GM19463 (cell line): ENCODE measurements around the gene DGCR2.

Experiments
- ATAC-seq: cut with Tn5 transposase; IDR thresholded peaks from one replicate; pipeline ENCODE4 v1.9.1; 2021; ENCODE audit warnings: mild to moderate bottlenecking, moderate library complexity; ENCODE audit not compliant: unreplicated experiment

DGCR2 gene

GRCh38 chr22:19109198-19110063 is 12.8 kb downstream of the DGCR2 start:
- ATAC-seq = peak; percentile 69

- ATAC-seq = no peak
Measured at GRCh38 chr22:19108807-19109197, 13.4 kb downstream of the DGCR2 start.

- ATAC-seq = no peak
Measured at GRCh38 chr22:19107730-19108074, 14.5 kb downstream of the DGCR2 start.

- ATAC-seq = no peak
Measured at GRCh38 chr22:19106886-19107729, 15.1 kb downstream of the DGCR2 start.

GRCh38 chr22:19105867-19106802 is 16.1 kb downstream of the DGCR2 start:
- no peak for ATAC-seq

- ATAC-seq = no peak
Measured at GRCh38 chr22:19105456-19105855, 16.8 kb downstream of the DGCR2 start.

GRCh38 chr22:19103880-19104821 is 18.1 kb downstream of the DGCR2 start:
- no peak for ATAC-seq

GRCh38 chr22:19098157-19098556 is 24.1 kb downstream of the DGCR2 start:
- no peak for ATAC-seq

- no peak for ATAC-seq
Measured at GRCh38 chr22:19097518-19097917, 24.7 kb downstream of the DGCR2 start.

GRCh38 chr22:19096555-19096954 is 25.7 kb downstream of the DGCR2 start:
- ATAC-seq = no peak

- ATAC-seq = no peak
Measured at GRCh38 chr22:19094393-19094997, 27.7 kb downstream of the DGCR2 start.

- no peak for ATAC-seq
Measured at GRCh38 chr22:19092725-19093124, 29.5 kb downstream of the DGCR2 start.

GRCh38 chr22:19090586-19091127 is 31.6 kb downstream of the DGCR2 start:
- no peak for ATAC-seq

- no peak for ATAC-seq
Measured at GRCh38 chr22:19090183-19090582, 32.0 kb downstream of the DGCR2 start.

- no peak for ATAC-seq
Measured at GRCh38 chr22:19088866-19089595, 33.2 kb downstream of the DGCR2 start.

- ATAC-seq = no peak
Measured at GRCh38 chr22:19086896-19087295, 35.3 kb downstream of the DGCR2 start.

GRCh38 chr22:19086417-19086816 is 35.8 kb downstream of the DGCR2 start:
- no peak for ATAC-seq

GRCh38 chr22:19085233-19085718 is 36.9 kb downstream of the DGCR2 start:
- no peak for ATAC-seq
